SK-N-SH (cell line): ENCODE data around the gene MGAT5B. TPM values are rescaled to one million over a fixed set of nuclear protein-coding genes. Genes with fewer than 3 reads are reported as not detected.

Experiments
- CTCF ChIA-PET: fragments of 300-600, 350-600 bp; formaldehyde crosslinking; extraction: SDS; loops from one replicate; lab custom pipeline; 2021; lab: Yijun Ruan, JAX
- POLR2A ChIA-PET: fragments of 350-600 bp; sonication (Branson Sonifier 250); formaldehyde crosslinking; extraction: SDS; loops from one replicate; lab custom pipeline; 2020; ENCODE audit warnings: antibody characterized with exemption, inconsistent platforms; lab: Yijun Ruan, JAX
- DNase-seq: peaks from one replicate; pipeline ENCODE4 v3.0.0; 2012
- H2AFZ ChIP-seq: fragments of 200-600 bp; sonication (generic); 2 replicates; pipeline ENCODE4 v1.8.1; 2016; ENCODE audit warnings: antibody characterized with exemption, mild to moderate bottlenecking, low read depth
- H3F3A ChIP-seq: fragments of 200-600 bp; sonication (generic); replicated peaks from 2 replicates; pipeline ENCODE3; 2016; ENCODE audit warnings: antibody characterized with exemption, mild to moderate bottlenecking; ENCODE audit not compliant: insufficient read depth
- H3K27ac ChIP-seq, 2 experiments: fragments of 200-500 bp in 1 of 2; fragments of 200-600 bp in 1 of 2; sonication (Bioruptor generic) in 1 of 2; sonication (generic), shearing (Covaris generic) in 1 of 2; 2 replicates each; pipeline versions ENCODE4 v1.5.1 to v1.6.1; 2014 to 2016; ENCODE audit warnings: low read depth in 2 of 2, inconsistent platforms in 1 of 2, low read length in 1 of 2, mild to moderate bottlenecking in 1 of 2, mixed read lengths in 1 of 2
- H3K27me3 ChIP-seq: fragments of 200-600 bp; sonication (generic), shearing (Covaris generic); 2 replicates; pipeline ENCODE4 v1.6.1; 2016; ENCODE audit warnings: mixed run types; ENCODE audit not compliant: insufficient read depth
- H3K36me3 ChIP-seq, 2 experiments: fragments of 200-500 bp in 1 of 2; fragments of 200-600 bp in 1 of 2; sonication (Bioruptor generic) in 1 of 2; sonication (generic) in 1 of 2; replicated peaks in 1 of 2; 2 replicates each; pipeline versions ENCODE3 to v1.5.1; 2014 to 2016; ENCODE audit warnings: low read length in 1 of 2, mild to moderate bottlenecking in 1 of 2; ENCODE audit not compliant: insufficient read depth in 2 of 2, control insufficient read depth in 1 of 2
- H3K4me1 ChIP-seq, 2 experiments: fragments of 200-500 bp in 1 of 2; fragments of 200-600 bp in 1 of 2; sonication (Bioruptor generic) in 1 of 2; sonication (generic), shearing (Covaris generic) in 1 of 2; 2 replicates each; pipeline versions ENCODE4 v1.5.1 to v1.6.1; 2014 to 2016; ENCODE audit warnings: low read depth in 1 of 2, low read length in 1 of 2, mixed run types in 1 of 2; ENCODE audit not compliant: insufficient read depth in 2 of 2, control insufficient read depth in 1 of 2
- H3K4me2 ChIP-seq: fragments of 200-600 bp; sonication (generic), shearing (Covaris generic); 2 replicates; pipeline ENCODE4 v1.6.1; 2017; ENCODE audit warnings: mixed run types
- H3K4me3 ChIP-seq, 2 experiments: fragments of 200-500 bp in 1 of 2; fragments of 200-600 bp in 1 of 2; sonication (Bioruptor generic) in 1 of 2; sonication (generic), shearing (Covaris generic) in 1 of 2; 2 replicates each; pipeline versions ENCODE4 v1.5.1 to v1.8.1; 2014 to 2016; ENCODE audit warnings: low read depth in 2 of 2, inconsistent platforms in 1 of 2, low read length in 1 of 2, mild to moderate bottlenecking in 1 of 2, mixed read lengths in 1 of 2, moderate library complexity in 1 of 2
- H3K79me2 ChIP-seq: fragments of 200-600 bp; sonication (generic); 2 replicates; pipeline ENCODE4 v1.8.1; 2017; ENCODE audit warnings: mild to moderate bottlenecking; ENCODE audit not compliant: insufficient read depth
- H3K9ac ChIP-seq: fragments of 200-600 bp; sonication (generic); 2 replicates; pipeline ENCODE4 v1.6.1; 2017; ENCODE audit warnings: mixed run types
- H3K9me2 ChIP-seq: fragments of 200-600 bp; sonication (generic); 2 replicates; pipeline ENCODE4 v1.6.1; 2017; ENCODE audit warnings: mixed run types
- H3K9me3 ChIP-seq: fragments of 200-600 bp; sonication (generic); 2 replicates; pipeline ENCODE4 v1.6.1; 2017; ENCODE audit warnings: mixed run types, mild to moderate bottlenecking, moderate library complexity
- H4K20me1 ChIP-seq: fragments of 200-600 bp; sonication (generic); 2 replicates; pipeline ENCODE4 v1.6.1; 2017; ENCODE audit warnings: mild to moderate bottlenecking, mixed run types; ENCODE audit not compliant: insufficient read depth
- CHD2 ChIP-seq: fragments of 150-350 bp; IDR thresholded peaks from 2 replicates; pipeline ENCODE4 v1.6.1; 2018; ENCODE audit warnings: low read length; ENCODE audit not compliant: partially characterized antibody
- ELF1 ChIP-seq: IDR thresholded peaks from 2 replicates; pipeline ENCODE4 v1.4.0; 2012
- EP300 ChIP-seq, 2 experiments: IDR thresholded peaks; 2 replicates each; pipeline versions ENCODE4 v1.4.0 to v1.6.1; 2012; ENCODE audit warnings: borderline replicate concordance in 1 of 2, low read depth in 1 of 2, low read length in 1 of 2
- EZH2phosphoT487 ChIP-seq: fragments of 200-600 bp; sonication (generic); IDR thresholded peaks from 2 replicates; pipeline ENCODE4 v1.6.1; 2017; ENCODE audit warnings: low read depth, mixed run types, mild to moderate bottlenecking, antibody characterized with exemption, moderate library complexity, borderline replicate concordance
- FOSL2 ChIP-seq: IDR thresholded peaks from 2 replicates; pipeline ENCODE4 v1.4.0; 2012; ENCODE audit warnings: low read depth, mild to moderate bottlenecking, moderate library complexity, borderline replicate concordance
- FOXM1 ChIP-seq: IDR thresholded peaks from 2 replicates; pipeline ENCODE4 v1.4.0; 2012; ENCODE audit warnings: low read depth, mild to moderate bottlenecking
- GABPA ChIP-seq: IDR thresholded peaks from 2 replicates; pipeline ENCODE4 v1.4.0; 2012; ENCODE audit warnings: low read depth, mild to moderate bottlenecking
- GATA2 ChIP-seq: sonication (generic); formaldehyde crosslinking; IDR thresholded peaks from 2 replicates; pipeline ENCODE4 v1.5.0; 2020; ENCODE audit warnings: mild to moderate bottlenecking, missing genetic modification reagents
- IRF3 ChIP-seq: fragments of 150-350 bp; IDR thresholded peaks from 2 replicates; pipeline ENCODE4 v1.6.1; 2016; ENCODE audit warnings: mild to moderate bottlenecking, low read depth, low read length
- JUND ChIP-seq: IDR thresholded peaks from 2 replicates; pipeline ENCODE4 v1.4.0; 2012
- MAX ChIP-seq: IDR thresholded peaks from 2 replicates; pipeline ENCODE4 v1.4.0; 2012; ENCODE audit warnings: low read depth
- MEF2A ChIP-seq: IDR thresholded peaks from 2 replicates; pipeline ENCODE4 v1.4.0; 2012; ENCODE audit warnings: low read depth, borderline replicate concordance
- MXI1 ChIP-seq: IDR thresholded peaks from 2 replicates; pipeline ENCODE4 v1.6.1; 2012; ENCODE audit warnings: mild to moderate bottlenecking, low read depth, low read length, improper control_type of control experiment
- NFIC ChIP-seq: IDR thresholded peaks from 2 replicates; pipeline ENCODE4 v1.4.0; 2012; ENCODE audit warnings: borderline replicate concordance
- NRF1 ChIP-seq: IDR thresholded peaks from 2 replicates; pipeline ENCODE4 v1.6.1; 2012; ENCODE audit warnings: low read depth, mild to moderate bottlenecking, low read length
- POLR2AphosphoS5 ChIP-seq: IDR thresholded peaks from 2 replicates; pipeline ENCODE4 v1.6.1; 2012; ENCODE audit warnings: low read depth, low read length
- RAD21 ChIP-seq: IDR thresholded peaks from 2 replicates; pipeline ENCODE4 v1.6.1; 2012; ENCODE audit warnings: mild to moderate bottlenecking, low read length
- RCOR1 ChIP-seq: fragments of 150-350 bp; IDR thresholded peaks from 2 replicates; pipeline ENCODE4 v1.6.1; 2017; ENCODE audit warnings: antibody characterized with exemption, low read length
- RXRA ChIP-seq: IDR thresholded peaks from 2 replicates; pipeline ENCODE4 v1.4.0; 2012; ENCODE audit warnings: low read depth, mild to moderate bottlenecking, borderline replicate concordance
- SIN3A ChIP-seq: IDR thresholded peaks from 2 replicates; pipeline ENCODE4 v1.6.1; 2012; ENCODE audit warnings: low read depth, mild to moderate bottlenecking, low read length, moderate library complexity, borderline replicate concordance
- TAF1 ChIP-seq: IDR thresholded peaks from 2 replicates; pipeline ENCODE4 v1.6.1; 2012; ENCODE audit warnings: low read depth, mild to moderate bottlenecking, low read length, moderate library complexity, borderline replicate concordance
- TCF12 ChIP-seq: IDR thresholded peaks from 2 replicates; pipeline ENCODE4 v1.4.0; 2012
- TEAD4 ChIP-seq: IDR thresholded peaks from 2 replicates; pipeline ENCODE4 v1.4.0; 2012; ENCODE audit warnings: mild to moderate bottlenecking, borderline replicate concordance; ENCODE audit not compliant: insufficient read depth
- YY1 ChIP-seq: IDR thresholded peaks from 2 replicates; pipeline ENCODE4 v1.4.0; 2012; ENCODE audit warnings: low read depth, mild to moderate bottlenecking
- WGBS: methylation state at CpG from one replicate; pipeline ENCODE4 v1.1.6; 2017; ENCODE audit warnings: low lambda C conversion rate; 5-methylcytosine and 5-hydroxymethylcytosine counted together
- polyA plus RNA-seq, 3 experiments: library from polyadenylated mRNA; depleted of rRNA; stranded (reverse); fragments of >200 nt; gene quantifications; 2 replicates each; pipeline ENCODE4 v1.2.3, GENCODE V29; 2012

The MGAT5B gene
- polyA plus RNA-seq, 1 of the 3 experiments (the other 2 are of a cell fraction), result 13.8 TPM

- Histone ChIP-seq H3K27me3 (no peaks in the 10 kb centered on the region), H3K27ac (no peak overlapping the region), H3K9ac (no peak overlapping the region), H3K9me2 (no peaks in the 10 kb centered on the region), H3K4me1 (peaks cover 0 to 11% of the 10 kb centered on the region in 2 experiments; a peak in 1 of 4 replicates), H2AFZ (no peak overlapping the region), H3K79me2 (no peaks in the 10 kb centered on the region), H3K4me3 (no peak overlapping the region), H3K36me3 (no peaks in the 10 kb centered on the region), H4K20me1 (no peaks in the 10 kb centered on the region), H3K4me2 (no peak overlapping the region), H3F3A (no peaks in the 10 kb centered on the region), H3K9me3 (no peaks in the 10 kb centered on the region)
- ChIA-PET POLR2A (no interaction called here), CTCF (interaction anchor here (1.5 kb wide), 1 partner anchor 108 kb away, joined by 3 read pairs; no protein-coding TSS in a partner anchor)
- WGBS, result 92% methylated on average over 16 of the region's 17 CpGs
- DNase-seq, result no peak
- TF ChIP-seq TAF1, result no peak
- TF ChIP-seq MXI1, result no peak
- no peak for TF ChIP-seq JUND
- TF ChIP-seq SIN3A, result no peak
- TF ChIP-seq EP300 (IDR thresholded peaks at IDR 0.05; ENCODE audit: borderline replicate concordance in 1 of 2, low read depth in 1 of 2, low read length in 1 of 2), result no peak
- no peak for TF ChIP-seq RXRA
- no peak for TF ChIP-seq YY1
- no peak for TF ChIP-seq FOXM1
- no peak for TF ChIP-seq NFIC
- no peak for TF ChIP-seq NRF1
- no peak for TF ChIP-seq FOSL2
- no peak for TF ChIP-seq GABPA
- no peak for TF ChIP-seq EZH2phosphoT487
- no peak for TF ChIP-seq IRF3
- no peak for TF ChIP-seq MEF2A
- no peak for TF ChIP-seq RCOR1
- TF ChIP-seq RAD21, result no peak
- TF ChIP-seq CHD2, result no peak
- no peak for TF ChIP-seq MAX
Measured at GRCh38 chr17:76947771-76948170, 79.6 kb downstream of the MGAT5B start.

- Histone ChIP-seq H3K27ac (no peak overlapping the region), H3K79me2 (no peaks in the 10 kb centered on the region), H2AFZ (no peak overlapping the region), H3K9me3 (no peaks in the 10 kb centered on the region), H3K9me2 (no peaks in the 10 kb centered on the region), H4K20me1 (no peaks in the 10 kb centered on the region), H3K9ac (no peak overlapping the region), H3K27me3 (no peaks in the 10 kb centered on the region), H3K36me3 (no peaks in the 10 kb centered on the region), H3K4me1 (peaks cover 0 to 11% of the 10 kb centered on the region in 2 experiments; a peak in 1 of 4 replicates), H3F3A (no peaks in the 10 kb centered on the region), H3K4me3 (no peak overlapping the region), H3K4me2 (no peak overlapping the region)
- 100% methylated on average over 3 of the region's 10 CpGs for WGBS
- POLR2A ChIA-PET, result no interaction called here
- no peak for TF ChIP-seq NFIC
- TF ChIP-seq FOSL2, result no peak
- TF ChIP-seq GATA2 (CRISPR knock-in tag), result no peak
- TF ChIP-seq RAD21, result no peak
- TF ChIP-seq NRF1, result no peak
- no peak for TF ChIP-seq ELF1
- TF ChIP-seq MAX, result no peak
- TF ChIP-seq POLR2AphosphoS5, result no peak
- no peak for TF ChIP-seq FOXM1
- no peak for TF ChIP-seq TEAD4
- no peak for TF ChIP-seq TCF12
- no peak for TF ChIP-seq EZH2phosphoT487
- TF ChIP-seq CHD2, result no peak
- TF ChIP-seq EP300 (IDR thresholded peaks at IDR 0.05; ENCODE audit: borderline replicate concordance in 1 of 2, low read depth in 1 of 2, low read length in 1 of 2), result no peak
- no peak for TF ChIP-seq TAF1
- no peak for TF ChIP-seq IRF3
- TF ChIP-seq JUND, result no peak
- TF ChIP-seq SIN3A, result no peak
- CTCF ChIA-PET, result interaction anchor here (1.2 to 1.5 kb wide), 2 partner anchors 108 to 132 kb away, joined by 3 read pairs; no protein-coding TSS in a partner anchor
- no peak for DNase-seq
Measured at GRCh38 chr17:76948301-76948700, 80.1 kb downstream of the MGAT5B start.
